Activated naive CD4-positive, alpha-beta T cell treated with anti-CD3 and anti-CD28 coated beads, Interleukin-2, amount 50 U/mL, for 24 hours (primary cell): ENCODE data around the gene NMT2.

Experiments used
- H3K27ac Mint-ChIP-seq: one replicate; pipeline ENCODE4 v1.8.0; 2021; ENCODE audit warnings: mild to moderate bottlenecking, mixed read lengths
- H3K27me3 Mint-ChIP-seq: one replicate; pipeline ENCODE4 v1.8.0; 2021; ENCODE audit warnings: mixed read lengths
- H3K36me3 Mint-ChIP-seq: one replicate; pipeline ENCODE4 v1.8.0; 2021; ENCODE audit warnings: mixed read lengths
- H3K4me1 Mint-ChIP-seq: one replicate; pipeline ENCODE4 v1.8.0; 2021; ENCODE audit warnings: mixed read lengths
- H3K4me3 Mint-ChIP-seq: one replicate; pipeline ENCODE4 v1.8.0; 2021; ENCODE audit warnings: mild to moderate bottlenecking, mixed read lengths
- H3K9me3 Mint-ChIP-seq: one replicate; pipeline ENCODE4 v1.8.0; 2021; ENCODE audit warnings: mixed read lengths

NMT2 gene

GRCh38 chr10:15167411-15168290 is 842 bp downstream of the NMT2 start:
- H3K4me3 Mint-ChIP-seq, result peak overlapping the region; percentile 94
- H3K27me3 Mint-ChIP-seq, result no peaks in the 10 kb centered on the region
- peaks cover 74% of the 10 kb centered on the region for H3K4me1 Mint-ChIP-seq
- H3K36me3 Mint-ChIP-seq, result peaks cover 2% of the 10 kb centered on the region
- H3K9me3 Mint-ChIP-seq, result no peaks in the 10 kb centered on the region
- peak overlapping the region; percentile 98 for H3K27ac Mint-ChIP-seq

GRCh38 chr10:15166325-15166724 is 2.2 kb downstream of the NMT2 start:
- Mint-ChIP-seq H3K4me3 (peak overlapping the region; percentile 94), H3K27ac (peak overlapping the region; percentile 31), H3K27me3 (no peaks in the 10 kb centered on the region), H3K4me1 (peaks cover 79% of the 10 kb centered on the region), H3K9me3 (no peaks in the 10 kb centered on the region), H3K36me3 (peaks cover 2% of the 10 kb centered on the region)

GRCh38 chr10:15163253-15163828 is 5.2 kb downstream of the NMT2 start:
- Mint-ChIP-seq H3K4me3 (peak overlapping the region; percentile 70), H3K36me3 (peaks cover 2% of the 10 kb centered on the region), H3K9me3 (no peaks in the 10 kb centered on the region)

GRCh38 chr10:15158972-15159371 is 9.5 kb downstream of the NMT2 start:
- peaks cover 4% of the 10 kb centered on the region for H3K36me3 Mint-ChIP-seq
- H3K9me3 Mint-ChIP-seq, result no peaks in the 10 kb centered on the region
- H3K4me1 Mint-ChIP-seq, result peaks cover 81% of the 10 kb centered on the region
- H3K4me3 Mint-ChIP-seq, result no peak overlapping the region
- no peaks in the 10 kb centered on the region for H3K27me3 Mint-ChIP-seq
- no peak overlapping the region for H3K27ac Mint-ChIP-seq

More at GRCh38 chr10:15163253-15163828, 5.2 kb downstream of the NMT2 start:
- peaks cover 80% of the 10 kb centered on the region for H3K4me1 Mint-ChIP-seq
- H3K27me3 Mint-ChIP-seq, result no peaks in the 10 kb centered on the region
- H3K27ac Mint-ChIP-seq, result peak overlapping the region; percentile 82

GRCh38 chr10:15158448-15158847 is 10.0 kb downstream of the NMT2 start:
- peaks cover 2% of the 10 kb centered on the region for H3K36me3 Mint-ChIP-seq
- H3K27me3 Mint-ChIP-seq, result no peaks in the 10 kb centered on the region
- no peak overlapping the region for H3K4me3 Mint-ChIP-seq
- H3K4me1 Mint-ChIP-seq, result peaks cover 76% of the 10 kb centered on the region
- no peaks in the 10 kb centered on the region for H3K9me3 Mint-ChIP-seq
- no peak overlapping the region for H3K27ac Mint-ChIP-seq

- H3K36me3 Mint-ChIP-seq, result peaks cover 4% of the 10 kb centered on the region
- H3K4me3 Mint-ChIP-seq, result no peak overlapping the region
- H3K9me3 Mint-ChIP-seq, result no peaks in the 10 kb centered on the region
- H3K27me3 Mint-ChIP-seq, result no peaks in the 10 kb centered on the region
- H3K4me1 Mint-ChIP-seq, result peaks cover 79% of the 10 kb centered on the region
- no peak overlapping the region for H3K27ac Mint-ChIP-seq
Measured at GRCh38 chr10:15155978-15156656, 12.4 kb downstream of the NMT2 start.

- Mint-ChIP-seq H3K4me3 (no peak overlapping the region), H3K4me1 (peaks cover 58% of the 10 kb centered on the region), H3K36me3 (peaks cover 7% of the 10 kb centered on the region), H3K27me3 (no peaks in the 10 kb centered on the region), H3K27ac (peak overlapping the region; percentile 59), H3K9me3 (no peaks in the 10 kb centered on the region)
Measured at GRCh38 chr10:15152556-15152955, 15.9 kb downstream of the NMT2 start.

GRCh38 chr10:15150563-15150962 is 17.9 kb downstream of the NMT2 start:
- Mint-ChIP-seq H3K36me3 (peaks cover 6% of the 10 kb centered on the region), H3K27ac (no peak overlapping the region), H3K9me3 (no peaks in the 10 kb centered on the region)

GRCh38 chr10:15149042-15149771 is 19.3 kb downstream of the NMT2 start:
- no peaks in the 10 kb centered on the region for H3K9me3 Mint-ChIP-seq
- H3K27ac Mint-ChIP-seq, result no peak overlapping the region
- no peaks in the 10 kb centered on the region for H3K27me3 Mint-ChIP-seq
- peaks cover 10% of the 10 kb centered on the region for H3K36me3 Mint-ChIP-seq
- no peak overlapping the region for H3K4me3 Mint-ChIP-seq
- peaks cover 52% of the 10 kb centered on the region for H3K4me1 Mint-ChIP-seq

More at GRCh38 chr10:15150563-15150962, 17.9 kb downstream of the NMT2 start:
- Mint-ChIP-seq H3K4me3 (no peak overlapping the region), H3K27me3 (no peaks in the 10 kb centered on the region), H3K4me1 (peaks cover 57% of the 10 kb centered on the region)

GRCh38 chr10:15147594-15148392 is 20.7 kb downstream of the NMT2 start:
- H3K27me3 Mint-ChIP-seq, result no peaks in the 10 kb centered on the region
- no peaks in the 10 kb centered on the region for H3K9me3 Mint-ChIP-seq
- peaks cover 57% of the 10 kb centered on the region for H3K4me1 Mint-ChIP-seq
- H3K36me3 Mint-ChIP-seq, result peaks cover 10% of the 10 kb centered on the region
- H3K27ac Mint-ChIP-seq, result no peak overlapping the region
- H3K4me3 Mint-ChIP-seq, result no peak overlapping the region

- Mint-ChIP-seq H3K27ac (peak overlapping the region; percentile 77), H3K27me3 (no peaks in the 10 kb centered on the region), H3K36me3 (peaks cover 7% of the 10 kb centered on the region), H3K4me1 (peaks cover 57% of the 10 kb centered on the region), H3K4me3 (no peak overlapping the region), H3K9me3 (no peaks in the 10 kb centered on the region)
Measured at GRCh38 chr10:15146366-15146765, 22.1 kb downstream of the NMT2 start.

- Mint-ChIP-seq H3K36me3 (peaks cover 6% of the 10 kb centered on the region), H3K27me3 (no peaks in the 10 kb centered on the region), H3K27ac (peak overlapping the region; percentile 74), H3K4me3 (peak overlapping the region; percentile 30), H3K4me1 (peaks cover 57% of the 10 kb centered on the region), H3K9me3 (no peaks in the 10 kb centered on the region)
Measured at GRCh38 chr10:15144788-15145187, 23.7 kb downstream of the NMT2 start.

GRCh38 chr10:15141136-15142054 is 27.1 kb downstream of the NMT2 start:
- Mint-ChIP-seq H3K27ac (peak overlapping the region; percentile 85), H3K4me1 (peaks cover 57% of the 10 kb centered on the region), H3K27me3 (no peaks in the 10 kb centered on the region), H3K4me3 (peak overlapping the region; percentile 65), H3K9me3 (no peaks in the 10 kb centered on the region), H3K36me3 (peaks cover 8% of the 10 kb centered on the region)

- peaks cover 8% of the 10 kb centered on the region for H3K36me3 Mint-ChIP-seq
- no peaks in the 10 kb centered on the region for H3K27me3 Mint-ChIP-seq
- peaks cover 50% of the 10 kb centered on the region for H3K4me1 Mint-ChIP-seq
- H3K4me3 Mint-ChIP-seq, result peak overlapping the region; percentile 65
- peak overlapping the region; percentile 85 for H3K27ac Mint-ChIP-seq
- no peaks in the 10 kb centered on the region for H3K9me3 Mint-ChIP-seq
Measured at GRCh38 chr10:15140698-15141097, 27.8 kb downstream of the NMT2 start.
